Dermis lymphatic vessel endothelial cell (primary cell): Measurements from ENCODE around the gene SRI. TPM values are rescaled to one million over a fixed set of nuclear protein-coding genes. Genes with fewer than 3 reads are reported as not detected.

Experiments used
- total RNA-seq: library from RNA; depleted of rRNA; stranded (reverse); fragments of >200 nt; gene quantifications from 2 replicates; pipeline ENCODE4 v1.2.1, GENCODE V29; 2014

The SRI gene
- 98.3 and 169 TPM in 2 replicates for total RNA-seq

GRCh38 chr7:88219781-88220747, at the start of gene SRI:
SRI (minus strand) TSS chr7:88220038; CDS start chr7:88220026, 12 bp downstream.

Other genes starting within 250 kb of the SRI start
- gene STEAP4, start 86.9 kb upstream of the SRI start, total RNA-seq, result not detected in 2 replicates